Body of pancreas (tissue), 4 donors: ENCODE results near the gene TH.
A peak's percentile ranks its signal among the peaks of the same experiment; 100 is the strongest.

ENCODE experiments used
- POLR2A ChIP-seq, 3 donors: fragments of 450-650 bp; IDR thresholded peaks; one replicate each; pipeline ENCODE4 v1.6.1; 2016; ENCODE audit warnings: antibody characterized with exemption in 3 of 3, mild to moderate bottlenecking in 2 of 3
- TF ChIP-seq, protein P1 (sequence below), 7 experiments: fragments of 450-650 bp in 4 of 7; fragments of 200-600 bp in 3 of 7; sonication (generic) in 3 of 7; IDR thresholded peaks; one replicate each; pipeline ENCODE4 v1.5.1; 2016 to 2019; ENCODE audit warnings: antibody characterized with exemption in 7 of 7

DNA sequence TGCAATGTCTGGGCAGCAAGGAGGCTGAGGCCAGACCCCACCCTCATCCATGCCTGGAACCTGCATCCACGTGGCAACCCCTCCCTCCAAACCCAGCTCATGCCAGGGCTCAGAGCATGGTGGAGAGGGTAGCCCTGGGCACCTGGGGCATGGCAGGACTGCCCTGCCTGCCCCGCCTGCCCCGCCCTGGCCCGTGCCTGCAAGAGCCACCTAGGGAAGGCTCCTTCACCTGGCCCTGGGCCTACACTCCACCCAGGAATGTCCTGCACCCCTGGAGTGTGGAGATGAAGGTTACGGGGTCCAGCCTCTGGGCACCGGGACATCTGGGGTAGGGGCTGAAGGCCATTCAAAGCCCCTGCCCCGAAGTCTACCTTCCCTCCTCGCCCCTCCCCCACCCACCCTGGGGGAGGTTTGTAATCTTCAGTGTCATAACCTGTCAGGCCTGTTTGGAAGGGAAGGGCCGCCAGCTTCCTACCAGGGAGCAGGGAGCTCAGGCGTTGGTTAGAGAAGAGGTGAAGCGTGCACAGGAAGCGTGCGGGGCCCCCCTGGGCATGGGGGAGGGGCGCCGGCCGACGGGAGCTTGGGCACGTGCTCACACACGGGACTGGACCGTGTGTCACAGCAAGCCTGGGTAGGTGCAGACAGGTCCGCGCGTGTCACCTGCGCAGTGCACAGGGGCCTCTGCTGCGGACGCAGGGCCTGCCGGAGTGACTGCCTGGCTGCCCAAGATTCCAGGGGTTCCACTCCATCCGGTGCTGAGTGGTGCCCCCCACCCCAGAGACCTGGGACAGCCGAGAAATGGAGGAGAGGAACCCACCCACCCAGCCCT, 30.7 kb upstream of the TH start:
- TF ChIP-seq, protein P1, sequence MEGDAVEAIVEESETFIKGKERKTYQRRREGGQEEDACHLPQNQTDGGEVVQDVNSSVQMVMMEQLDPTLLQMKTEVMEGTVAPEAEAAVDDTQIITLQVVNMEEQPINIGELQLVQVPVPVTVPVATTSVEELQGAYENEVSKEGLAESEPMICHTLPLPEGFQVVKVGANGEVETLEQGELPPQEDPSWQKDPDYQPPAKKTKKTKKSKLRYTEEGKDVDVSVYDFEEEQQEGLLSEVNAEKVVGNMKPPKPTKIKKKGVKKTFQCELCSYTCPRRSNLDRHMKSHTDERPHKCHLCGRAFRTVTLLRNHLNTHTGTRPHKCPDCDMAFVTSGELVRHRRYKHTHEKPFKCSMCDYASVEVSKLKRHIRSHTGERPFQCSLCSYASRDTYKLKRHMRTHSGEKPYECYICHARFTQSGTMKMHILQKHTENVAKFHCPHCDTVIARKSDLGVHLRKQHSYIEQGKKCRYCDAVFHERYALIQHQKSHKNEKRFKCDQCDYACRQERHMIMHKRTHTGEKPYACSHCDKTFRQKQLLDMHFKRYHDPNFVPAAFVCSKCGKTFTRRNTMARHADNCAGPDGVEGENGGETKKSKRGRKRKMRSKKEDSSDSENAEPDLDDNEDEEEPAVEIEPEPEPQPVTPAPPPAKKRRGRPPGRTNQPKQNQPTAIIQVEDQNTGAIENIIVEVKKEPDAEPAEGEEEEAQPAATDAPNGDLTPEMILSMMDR (IDR thresholded peaks at IDR 0.05): no peak
- peak in 1 of 3 donors; percentile 22 for TF ChIP-seq POLR2A (IDR thresholded peaks at IDR 0.05)
